ENCODE results near the gene HLTF. TPM values are rescaled to one million over a fixed set of nuclear protein-coding genes. Genes with fewer than 3 reads are reported as not detected.

Gene HLTF
- 30.9 TPM for polyA plus RNA-seq (2012; ENCODE audit: missing spikeins)

DNA sequence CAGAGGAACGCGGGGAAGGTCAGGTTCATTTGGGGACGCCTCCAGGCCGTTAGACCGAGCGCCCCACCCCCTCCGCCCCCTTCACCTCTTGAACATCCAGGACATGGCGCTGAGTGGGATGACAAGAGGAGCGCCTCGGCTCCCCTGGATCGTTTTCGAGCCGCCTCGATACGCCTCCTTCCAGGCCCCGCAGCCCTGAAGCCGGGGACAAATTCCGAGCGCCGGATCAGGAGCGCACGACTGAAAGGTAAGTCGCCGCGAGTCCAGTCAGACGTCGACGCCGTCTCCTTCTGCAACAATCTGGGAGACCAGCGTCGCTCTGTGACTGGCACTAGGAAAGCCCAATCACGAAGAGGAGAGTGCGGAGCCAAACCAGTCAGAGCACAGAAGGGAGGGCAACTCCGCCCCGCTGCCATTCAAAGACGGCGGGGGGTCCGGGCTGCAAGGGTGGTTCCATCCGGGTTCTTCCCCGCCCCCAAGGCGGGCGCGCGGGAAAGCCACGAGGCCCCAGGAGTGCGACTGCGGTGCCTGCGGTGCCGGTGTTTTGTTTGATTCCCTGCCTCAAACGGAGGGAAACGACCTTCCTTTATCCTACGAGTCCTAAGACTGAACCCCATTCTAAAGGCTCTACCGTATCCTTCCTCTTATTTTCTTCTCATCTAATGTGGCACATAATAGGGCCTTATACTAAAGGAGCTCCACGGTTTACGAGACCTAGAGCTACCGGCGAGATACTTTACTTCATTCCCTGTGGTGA is at the start of gene HLTF:
Gene HLTF (minus strand): TSS at position 302 of the 757 bp plus-strand sequence. CDS start 197 bp downstream, at position 105.
- DNase-seq (ENCODE audit: insufficient read length) = peak; percentile 78
- FAIRE-seq = peak; percentile 95
- TF ChIP-seq POLR2A (IDR thresholded peaks at IDR 0.05; ENCODE audit: low read depth, low read length) = peak; percentile 72; the same call in 1 of the 2 replicates
- no peak for TF ChIP-seq TAF1 (IDR thresholded peaks at IDR 0.05; ENCODE audit: borderline replicate concordance, low read depth, low read length)
- TF ChIP-seq POLR2AphosphoS5 (IDR thresholded peaks at IDR 0.05; ENCODE audit: low read depth, low read length) = peak; percentile 64

DNA sequence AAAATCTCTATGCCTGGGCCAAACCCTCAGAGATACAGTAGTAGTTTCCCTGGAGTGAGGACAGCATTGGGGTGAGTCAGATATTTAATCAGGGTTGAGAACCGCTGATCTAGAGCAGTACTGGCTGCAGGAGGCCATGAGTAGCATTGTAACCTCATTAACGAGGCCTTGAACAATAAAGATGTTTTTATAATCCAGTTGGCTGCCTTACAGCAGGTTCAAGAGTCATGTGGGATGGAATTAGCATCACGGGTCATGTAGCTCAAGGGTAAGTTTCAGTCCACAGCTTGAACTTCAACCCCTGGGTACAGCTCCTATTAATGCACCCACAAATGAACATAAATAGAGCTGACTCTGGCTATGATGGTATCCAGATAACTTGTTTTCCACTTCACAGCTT is 48.2 kb upstream of the HLTF start:
- TF ChIP-seq POLR2A (IDR thresholded peaks at IDR 0.05; ENCODE audit: low read depth, low read length) (no peak), TAF1 (IDR thresholded peaks at IDR 0.05; ENCODE audit: borderline replicate concordance, low read depth, low read length) (no peak), POLR2AphosphoS5 (IDR thresholded peaks at IDR 0.05; ENCODE audit: low read depth, low read length) (no peak)
- no peak for FAIRE-seq
- DNase-seq (ENCODE audit: insufficient read length) = no peak

DNA sequence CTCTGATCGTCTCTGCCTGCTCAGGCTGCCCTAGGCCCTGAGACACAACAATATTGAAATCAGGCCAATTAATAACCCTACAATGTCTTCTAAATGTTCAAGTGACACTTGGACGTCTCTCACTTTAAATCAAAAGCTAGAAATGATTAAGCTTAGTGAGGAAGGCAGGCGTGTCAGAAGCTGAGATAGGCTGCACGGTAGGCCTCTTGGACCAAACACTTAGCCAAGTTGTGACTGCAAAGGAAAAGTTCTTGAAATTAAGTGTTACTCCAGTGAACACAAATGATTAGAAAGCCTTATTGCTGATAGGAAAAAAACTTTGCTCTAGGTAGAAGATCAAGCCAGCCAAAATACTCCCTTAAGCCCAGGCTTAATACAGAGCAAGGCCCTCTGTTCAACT is 45.3 kb upstream of the HLTF start:
- DNase-seq (ENCODE audit: insufficient read length) (no peak), FAIRE-seq (no peak)
- TF ChIP-seq POLR2A (IDR thresholded peaks at IDR 0.05; ENCODE audit: low read depth, low read length) = no peak
- TF ChIP-seq POLR2AphosphoS5 (IDR thresholded peaks at IDR 0.05; ENCODE audit: low read depth, low read length) = no peak
- TF ChIP-seq TAF1 (IDR thresholded peaks at IDR 0.05; ENCODE audit: borderline replicate concordance, low read depth, low read length) = no peak

DNA sequence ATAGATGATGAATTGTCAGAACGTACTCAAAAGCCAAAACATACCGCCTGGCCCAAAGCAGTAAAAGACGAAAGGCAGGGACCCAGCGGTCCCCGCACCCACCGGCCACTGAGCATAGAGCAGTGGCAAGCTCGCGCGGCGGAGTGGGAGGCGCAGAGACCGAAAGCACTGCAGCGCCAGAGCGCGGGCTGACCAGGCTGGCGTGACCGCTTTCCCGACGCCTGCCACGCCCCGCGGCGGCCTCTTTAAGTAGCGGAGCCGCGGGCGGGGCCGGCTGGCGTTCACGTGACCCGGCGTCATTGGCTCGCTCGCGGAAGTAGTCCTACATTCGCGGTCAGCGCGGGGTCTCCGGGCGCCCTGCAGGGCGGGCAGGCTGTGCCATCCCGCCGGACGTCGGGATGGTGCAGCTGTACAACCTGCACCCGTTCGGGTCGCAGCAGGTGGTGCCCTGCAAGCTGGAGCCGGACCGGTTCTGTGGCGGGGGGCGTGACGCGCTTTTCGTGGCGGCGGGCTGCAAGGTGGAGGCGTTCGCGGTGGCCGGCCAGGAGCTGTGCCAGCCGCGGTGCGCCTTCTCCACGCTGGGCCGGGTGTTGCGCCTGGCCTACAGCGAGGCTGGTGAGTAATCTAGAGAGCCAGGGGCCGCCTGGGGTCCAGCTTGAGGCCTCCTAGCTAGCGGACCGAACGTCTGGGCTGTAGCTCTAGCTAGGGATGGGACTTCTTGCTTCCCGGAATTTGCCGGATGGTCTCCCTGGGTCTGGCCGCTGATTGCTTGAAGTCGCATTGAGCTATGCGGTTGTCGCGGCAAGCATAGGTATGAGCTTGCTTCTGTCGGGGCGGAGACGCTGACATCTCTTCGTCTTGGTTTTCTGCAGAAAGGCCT is 43.2 kb upstream of the HLTF start, which contains the start of gene HPS3:
Gene HPS3 (plus strand): TSS at position 313 of the 880 bp plus-strand sequence. CDS start 86 bp downstream, at position 399.
- peak; percentile 76 for FAIRE-seq
- DNase-seq (ENCODE audit: insufficient read length) = peak; percentile 76
- no peak for TF ChIP-seq TAF1 (IDR thresholded peaks at IDR 0.05; ENCODE audit: borderline replicate concordance, low read depth, low read length)
- peak; percentile 88 for TF ChIP-seq POLR2A (IDR thresholded peaks at IDR 0.05; ENCODE audit: low read depth, low read length)
- peak; percentile 78 for TF ChIP-seq POLR2AphosphoS5 (IDR thresholded peaks at IDR 0.05; ENCODE audit: low read depth, low read length)

DNA sequence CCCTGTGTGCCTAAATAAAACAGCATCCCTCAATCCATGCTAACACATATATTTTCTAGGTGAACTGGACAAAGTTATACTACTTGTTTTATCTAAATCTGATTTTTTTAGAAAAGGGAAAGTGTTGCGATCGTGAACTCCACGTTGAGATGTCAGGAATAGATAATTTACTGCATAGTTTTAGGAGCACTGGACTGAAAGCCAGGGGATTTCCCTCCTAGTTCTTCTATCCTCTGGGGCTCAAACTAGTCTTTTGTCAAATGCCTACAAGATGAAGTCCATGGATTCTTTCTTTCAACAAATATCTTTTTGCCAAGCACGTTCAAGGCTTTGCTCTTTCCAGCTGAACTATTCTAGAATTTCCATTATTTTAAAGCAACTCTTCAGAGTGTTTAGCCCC is 42.5 kb upstream of the HLTF start:
- no peak for FAIRE-seq
- no peak for TF ChIP-seq TAF1 (IDR thresholded peaks at IDR 0.05; ENCODE audit: borderline replicate concordance, low read depth, low read length)
- TF ChIP-seq POLR2AphosphoS5 (IDR thresholded peaks at IDR 0.05; ENCODE audit: low read depth, low read length) = no peak
- TF ChIP-seq POLR2A (IDR thresholded peaks at IDR 0.05; ENCODE audit: low read depth, low read length) = no peak
- DNase-seq (ENCODE audit: insufficient read length) = no peak

- no peak for TF ChIP-seq TAF1 (IDR thresholded peaks at IDR 0.05; ENCODE audit: borderline replicate concordance, low read depth, low read length)
- TF ChIP-seq POLR2AphosphoS5 (IDR thresholded peaks at IDR 0.05; ENCODE audit: low read depth, low read length) = no peak
- TF ChIP-seq POLR2A (IDR thresholded peaks at IDR 0.05; ENCODE audit: low read depth, low read length) = no peak
- FAIRE-seq = no peak
- DNase-seq (ENCODE audit: insufficient read length) = no peak
Measured at GRCh38 chr3:149122721-149123578, 36.6 kb upstream of the HLTF start.

GRCh38 chr3:149120051-149120972 is 34.0 kb upstream of the HLTF start:
- TF ChIP-seq POLR2A (IDR thresholded peaks at IDR 0.05; ENCODE audit: low read depth, low read length) (no peak), TAF1 (IDR thresholded peaks at IDR 0.05; ENCODE audit: borderline replicate concordance, low read depth, low read length) (no peak), POLR2AphosphoS5 (IDR thresholded peaks at IDR 0.05; ENCODE audit: low read depth, low read length) (no peak)
- no peak for DNase-seq (ENCODE audit: insufficient read length)
- peak; percentile 90 for FAIRE-seq

GRCh38 chr3:149119466-149119865 is 33.1 kb upstream of the HLTF start:
- FAIRE-seq (no peak), DNase-seq (ENCODE audit: insufficient read length) (no peak)
- no peak for TF ChIP-seq POLR2AphosphoS5 (IDR thresholded peaks at IDR 0.05; ENCODE audit: low read depth, low read length)
- TF ChIP-seq POLR2A (IDR thresholded peaks at IDR 0.05; ENCODE audit: low read depth, low read length) = no peak
- TF ChIP-seq TAF1 (IDR thresholded peaks at IDR 0.05; ENCODE audit: borderline replicate concordance, low read depth, low read length) = no peak

DNA sequence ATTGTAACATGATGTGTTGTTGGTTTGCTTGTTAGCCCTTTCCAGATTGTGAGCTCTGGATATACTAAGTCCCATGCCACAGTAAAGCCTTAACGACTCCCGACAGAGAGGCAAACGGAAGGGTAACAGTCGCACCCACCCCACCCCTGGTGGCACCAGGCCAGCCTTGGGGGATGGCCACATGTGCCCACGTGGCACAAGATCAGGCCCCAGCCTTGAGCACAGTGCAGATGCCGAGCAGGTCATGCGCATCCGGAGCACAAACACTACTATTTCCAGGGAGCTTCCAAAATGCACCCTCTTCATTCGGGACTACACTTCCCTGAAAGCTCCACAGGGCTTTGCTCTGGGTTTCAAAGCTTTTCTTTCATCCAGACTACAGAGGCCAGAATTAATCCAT is 32.4 kb upstream of the HLTF start:
- DNase-seq (ENCODE audit: insufficient read length) (no peak), FAIRE-seq (no peak)
- TF ChIP-seq POLR2AphosphoS5 (IDR thresholded peaks at IDR 0.05; ENCODE audit: low read depth, low read length) (no peak), POLR2A (IDR thresholded peaks at IDR 0.05; ENCODE audit: low read depth, low read length) (no peak), TAF1 (IDR thresholded peaks at IDR 0.05; ENCODE audit: borderline replicate concordance, low read depth, low read length) (no peak)

- TF ChIP-seq POLR2A (IDR thresholded peaks at IDR 0.05; ENCODE audit: low read depth, low read length) = no peak
- TF ChIP-seq POLR2AphosphoS5 (IDR thresholded peaks at IDR 0.05; ENCODE audit: low read depth, low read length) = no peak
- no peak for TF ChIP-seq TAF1 (IDR thresholded peaks at IDR 0.05; ENCODE audit: borderline replicate concordance, low read depth, low read length)
- DNase-seq (ENCODE audit: insufficient read length) (no peak), FAIRE-seq (no peak)
Measured at GRCh38 chr3:149115114-149115513, 28.8 kb upstream of the HLTF start.

Measured in GM12892 (cell line).